Measurements from ENCODE around the gene MACROD2.

MACROD2 gene

GRCh38 chr20:15899967-15900366 lies 1904.7 kb downstream of the MACROD2 start:
- H3K9ac ChIP-seq, result no peak overlapping the region
- H3K36me3 ChIP-seq, result peaks cover 0 to 63% (median 32%) of the 10 kb centered on the region in 11 experiments; a peak in 14 of 22 replicates
- TF ChIP-seq Cebpa-rat (IDR thresholded peaks at IDR 0.05), result no peak
- H3K4me1 ChIP-seq, result peaks cover 0 to 7% (median 0%) of the 10 kb centered on the region in 10 experiments; a peak in 2 of 20 replicates
- peaks cover 0 to 3% (median 0%) of the 10 kb centered on the region in 11 experiments; a peak in 1 of 22 replicates for H4K20me1 ChIP-seq
- peaks cover 8 to 34% (median 19%) of the 10 kb centered on the region in 11 experiments; a peak in 18 of 22 replicates for H3K9me3 ChIP-seq (replicated peaks in 1 of 11)
- no peak overlapping the region for H3K27ac ChIP-seq
- H3K4me2 ChIP-seq, result no peak overlapping the region
- H3K4me3 ChIP-seq, result no peak overlapping the region
- no peaks in the 10 kb centered on the region for H3K27me3 ChIP-seq

GRCh38 chr20:15900443-15900842 lies 1905.1 kb downstream of the MACROD2 start:
- no peak overlapping the region for H3K4me2 ChIP-seq
- H3K27me3 ChIP-seq, result no peaks in the 10 kb centered on the region
- H3K4me1 ChIP-seq, result peaks cover 0 to 7% (median 0%) of the 10 kb centered on the region in 10 experiments; a peak in 2 of 20 replicates
- H4K20me1 ChIP-seq, result peaks cover 0 to 3% (median 0%) of the 10 kb centered on the region in 11 experiments; a peak in 1 of 22 replicates
- H3K9ac ChIP-seq, result no peak overlapping the region
- H3K9me3 ChIP-seq (replicated peaks in 1 of 11), result peaks cover 8 to 32% (median 22%) of the 10 kb centered on the region in 11 experiments; a peak in 18 of 22 replicates
- no peak for TF ChIP-seq Cebpa-rat (IDR thresholded peaks at IDR 0.05)
- H3K4me3 ChIP-seq, result no peak overlapping the region
- H3K36me3 ChIP-seq, result peaks cover 0 to 63% (median 35%) of the 10 kb centered on the region in 11 experiments; a peak in 14 of 22 replicates
- no peak overlapping the region for H3K27ac ChIP-seq

GRCh38 chr20:15902493-15902892 lies 1907.2 kb downstream of the MACROD2 start:
- Histone ChIP-seq H4K20me1 (peaks cover 0 to 3% (median 0%) of the 10 kb centered on the region in 11 experiments; a peak in 2 of 22 replicates), H3K27ac (no peak overlapping the region), H3K4me1 (0 out of 20 replicates have a peak, but pooled peaks cover 0 to 4% (median 0%) of the 10 kb centered on the region in 10 experiments), H3K4me3 (no peak overlapping the region), H3K9ac (no peak overlapping the region), H3K27me3 (no peaks in the 10 kb centered on the region), H3K9me3 (replicated peaks in 1 of 11) (peaks cover 8 to 47% (median 26%) of the 10 kb centered on the region in 11 experiments; a peak in 18 of 22 replicates), H3K36me3 (peaks cover 0 to 79% (median 37%) of the 10 kb centered on the region in 11 experiments; a peak in 15 of 22 replicates), H3K4me2 (no peak overlapping the region)
- TF ChIP-seq Cebpa-rat (IDR thresholded peaks at IDR 0.05), result no peak

GRCh38 chr20:15905661-15906060 lies 1910.3 kb downstream of the MACROD2 start:
- H3K9ac ChIP-seq, result no peak overlapping the region
- H3K36me3 ChIP-seq, result peaks cover 0 to 98% (median 46%) of the 10 kb centered on the region in 11 experiments; a peak in 16 of 22 replicates
- H3K4me2 ChIP-seq, result no peak overlapping the region
- TF ChIP-seq Cebpa-rat (IDR thresholded peaks at IDR 0.05), result no peak
- no peak overlapping the region for H3K4me3 ChIP-seq
- H3K27ac ChIP-seq, result no peak overlapping the region
- H3K4me1 ChIP-seq, result 0 out of 20 replicates have a peak, but pooled peaks cover 0 to 4% (median 0%) of the 10 kb centered on the region in 10 experiments
- H3K27me3 ChIP-seq, result no peaks in the 10 kb centered on the region
- H4K20me1 ChIP-seq, result peaks cover 0 to 2% (median 0%) of the 10 kb centered on the region in 11 experiments; a peak in 1 of 22 replicates
- peaks cover 8 to 74% (median 41%) of the 10 kb centered on the region in 11 experiments; a peak in 21 of 22 replicates for H3K9me3 ChIP-seq (replicated peaks in 1 of 11)

GRCh38 chr20:15909995-15910394 lies 1914.7 kb downstream of the MACROD2 start:
- Histone ChIP-seq H3K27me3 (no peaks in the 10 kb centered on the region), H3K4me1 (no peaks in the 10 kb centered on the region), H4K20me1 (no peaks in the 10 kb centered on the region; a peak in 1 of 22 replicates), H3K9me3 (replicated peaks in 1 of 11) (peaks cover 0 to 76% (median 40%) of the 10 kb centered on the region in 11 experiments; a peak in 18 of 22 replicates), H3K9ac (no peak overlapping the region), H3K4me3 (no peak overlapping the region), H3K4me2 (no peak overlapping the region), H3K27ac (no peak overlapping the region), H3K36me3 (peaks cover 0 to 96% (median 36%) of the 10 kb centered on the region in 11 experiments; a peak in 15 of 22 replicates)
- TF ChIP-seq Cebpa-rat (IDR thresholded peaks at IDR 0.05), result no peak

- peaks cover 0 to 80% (median 43%) of the 10 kb centered on the region in 11 experiments; a peak in 18 of 22 replicates for H3K9me3 ChIP-seq (replicated peaks in 1 of 11)
- H4K20me1 ChIP-seq, result no peaks in the 10 kb centered on the region; a peak in 1 of 22 replicates
- no peak overlapping the region for H3K9ac ChIP-seq
- H3K36me3 ChIP-seq, result peaks cover 0 to 96% (median 33%) of the 10 kb centered on the region in 11 experiments; a peak in 14 of 22 replicates
- H3K27ac ChIP-seq, result no peak overlapping the region
- H3K27me3 ChIP-seq, result no peaks in the 10 kb centered on the region
- H3K4me3 ChIP-seq, result no peak overlapping the region
- no peak overlapping the region for H3K4me2 ChIP-seq
- no peak for TF ChIP-seq Cebpa-rat (IDR thresholded peaks at IDR 0.05)
- peaks cover 0 to 2% (median 0%) of the 10 kb centered on the region in 10 experiments; a peak in 2 of 20 replicates for H3K4me1 ChIP-seq
These were observed 1916.3 kb downstream of the MACROD2 start for GRCh38 chr20:15911581-15911980.

GRCh38 chr20:15913391-15914025 lies 1918.2 kb downstream of the MACROD2 start:
- Histone ChIP-seq H3K27me3 (no peaks in the 10 kb centered on the region), H3K9ac (no peak overlapping the region), H3K36me3 (peaks cover 0 to 91% (median 29%) of the 10 kb centered on the region in 11 experiments; a peak in 14 of 22 replicates), H3K9me3 (replicated peaks in 1 of 11) (peaks cover 0 to 72% (median 44%) of the 10 kb centered on the region in 11 experiments; a peak in 18 of 22 replicates), H4K20me1 (no peaks in the 10 kb centered on the region; a peak in 1 of 22 replicates), H3K27ac (no peak overlapping the region), H3K4me1 (peaks cover 0 to 18% (median 2%) of the 10 kb centered on the region in 10 experiments; a peak in 13 of 20 replicates), H3K4me3 (no peak overlapping the region), H3K4me2 (no peak overlapping the region)
- TF ChIP-seq Cebpa-rat (IDR thresholded peaks at IDR 0.05), result no peak

- H4K20me1 ChIP-seq, result no peaks in the 10 kb centered on the region; a peak in 1 of 22 replicates
- H3K36me3 ChIP-seq, result peaks cover 0 to 61% (median 12%) of the 10 kb centered on the region in 11 experiments; a peak in 11 of 22 replicates
- no peak overlapping the region for H3K4me3 ChIP-seq
- no peak overlapping the region for H3K9ac ChIP-seq
- no peak overlapping the region for H3K27ac ChIP-seq
- H3K4me2 ChIP-seq, result 0 out of 22 replicates have a peak overlapping the region, but pooled peaks of 1 of the 11 experiments have one; percentile 0
- TF ChIP-seq Cebpa-rat (IDR thresholded peaks at IDR 0.05), result no peak
- peaks cover 0 to 53% (median 33%) of the 10 kb centered on the region in 11 experiments; a peak in 17 of 22 replicates for H3K9me3 ChIP-seq (replicated peaks in 1 of 11)
- no peaks in the 10 kb centered on the region for H3K27me3 ChIP-seq
- peaks cover 0 to 50% (median 33%) of the 10 kb centered on the region in 10 experiments; a peak in 17 of 20 replicates for H3K4me1 ChIP-seq
These were observed 1921.3 kb downstream of the MACROD2 start for GRCh38 chr20:15916623-15917022.

- Histone ChIP-seq H3K9ac (no peak overlapping the region), H3K4me1 (peaks cover 3 to 56% (median 40%) of the 10 kb centered on the region in 10 experiments; a peak in 19 of 20 replicates), H3K36me3 (peaks cover 0 to 54% (median 8%) of the 10 kb centered on the region in 11 experiments; a peak in 11 of 22 replicates), H3K27ac (no peak overlapping the region), H4K20me1 (no peaks in the 10 kb centered on the region; a peak in 1 of 22 replicates), H3K9me3 (replicated peaks in 1 of 11) (peaks cover 0 to 49% (median 27%) of the 10 kb centered on the region in 11 experiments; a peak in 17 of 22 replicates), H3K27me3 (no peaks in the 10 kb centered on the region), H3K4me2 (0 out of 22 replicates have a peak overlapping the region, but pooled peaks of 2 of the 11 experiments have one; percentile 0 to 6), H3K4me3 (no peak overlapping the region)
- TF ChIP-seq Cebpa-rat (IDR thresholded peaks at IDR 0.05), result no peak
These were observed 1922.0 kb downstream of the MACROD2 start for GRCh38 chr20:15917283-15917682.

Measured in BLaER1 treated with 17β-estradiol and CSF1 and Interleukin-3, amounts not matched to agents 10 nM and 100 nM (cell line).